Activated CD4-positive, alpha-beta T cell treated with anti-CD3 and anti-CD28 coated beads, Interleukin-2, amount 10 ng/mL, durations not matched to agents 7 days and 5 days (primary cell): ENCODE measurements around the gene FBXW5. TPM values are rescaled to one million over a fixed set of nuclear protein-coding genes. Genes with fewer than 3 reads are reported as not detected.

Source experiments
- CTCF ChIA-PET: fragments of 350-600 bp; sonication (Branson Sonifier 250); formaldehyde crosslinking; loops from one replicate; lab custom pipeline; 2021; ENCODE audit warnings: antibody characterized with exemption; lab: Charles Lee
- POLR2A ChIA-PET: fragments of 350-600 bp; sonication (Branson Sonifier 250); formaldehyde crosslinking; loops from one replicate; lab custom pipeline; 2021; ENCODE audit warnings: antibody characterized with exemption; lab: Charles Lee
- DNase-seq: peaks from one replicate; pipeline ENCODE4 v3.0.0-alpha.2; 2020
- H3K27ac Mint-ChIP-seq: one replicate; pipeline ENCODE4 v1.8.0; 2021; ENCODE audit warnings: mild to moderate bottlenecking, moderate library complexity, mixed read lengths
- H3K27me3 Mint-ChIP-seq: one replicate; pipeline ENCODE4 v1.8.0; 2021; ENCODE audit warnings: mixed read lengths
- H3K36me3 Mint-ChIP-seq: one replicate; pipeline ENCODE4 v1.8.0; 2021; ENCODE audit warnings: low read depth, mixed read lengths
- H3K4me1 Mint-ChIP-seq: one replicate; pipeline ENCODE4 v1.8.0; 2021; ENCODE audit warnings: mixed read lengths
- H3K4me3 Mint-ChIP-seq: one replicate; pipeline ENCODE4 v1.8.0; 2021; ENCODE audit warnings: mild to moderate bottlenecking, moderate library complexity, mixed read lengths
- H3K9me3 Mint-ChIP-seq: one replicate; pipeline ENCODE4 v1.8.0; 2021; ENCODE audit warnings: mixed read lengths
- total RNA-seq, 2 experiments: library from RNA; stranded (reverse); gene quantifications; one replicate each; pipeline ENCODE4 v1.2.3, GENCODE V29; 2021

FBXW5 gene
- total RNA-seq, 2 experiments from 2014 or later, result 116 to 123 TPM

GRCh38 chr9:136973618-136974617 lies 29.4 kb upstream of the FBXW5 start:
- H3K27me3 Mint-ChIP-seq, result peaks cover 1% of the 10 kb centered on the region
- ChIA-PET POLR2A (no interaction called here), CTCF (interaction anchor here (0.6 to 3.4 kb wide), 6 partner anchors 21 to 61 kb away, joined by 3 to 15 read pairs (median 5); partner anchors contain the start of genes C8G and FBXW5)
- H3K27ac Mint-ChIP-seq, result peak overlapping the region; percentile 57
- peaks cover 13% of the 10 kb centered on the region for H3K4me1 Mint-ChIP-seq
- H3K9me3 Mint-ChIP-seq, result no peaks in the 10 kb centered on the region
- H3K36me3 Mint-ChIP-seq, result no peaks in the 10 kb centered on the region
- no peak overlapping the region for H3K4me3 Mint-ChIP-seq
- DNase-seq, result no peak

- CTCF ChIA-PET, result interaction anchor here (0.6 to 3.4 kb wide), 3 partner anchors 20 to 57 kb away, joined by 3 to 9 read pairs (median 3); partner anchors contain the start of genes C8G and FBXW5
- POLR2A ChIA-PET, result no interaction called here
- no peak overlapping the region for H3K27ac Mint-ChIP-seq
Observed at GRCh38 chr9:136972743-136973142, 28.2 kb upstream of the FBXW5 start.

GRCh38 chr9:136972335-136972734 lies 27.8 kb upstream of the FBXW5 start:
- ChIA-PET CTCF (interaction anchor here (3.4 kb wide), 1 partner anchor 27 kb away, joined by 9 read pairs; the partner anchor contains the start of genes C8G and FBXW5), POLR2A (no interaction called here)
- no peaks in the 10 kb centered on the region for H3K9me3 Mint-ChIP-seq

More at GRCh38 chr9:136972743-136973142, 28.2 kb upstream of the FBXW5 start:
- Mint-ChIP-seq H3K27me3 (peaks cover 1% of the 10 kb centered on the region), H3K9me3 (no peaks in the 10 kb centered on the region), H3K36me3 (no peaks in the 10 kb centered on the region), H3K4me1 (peaks cover 13% of the 10 kb centered on the region), H3K4me3 (no peak overlapping the region)
- no peak for DNase-seq

GRCh38 chr9:136971746-136972145 lies 27.2 kb upstream of the FBXW5 start:
- no peak overlapping the region for H3K27ac Mint-ChIP-seq
- peaks cover 1% of the 10 kb centered on the region for H3K27me3 Mint-ChIP-seq
- DNase-seq, result no peak
- H3K4me1 Mint-ChIP-seq, result peaks cover 12% of the 10 kb centered on the region
- ChIA-PET POLR2A (no interaction called here), CTCF (no interaction called here)
- no peaks in the 10 kb centered on the region for H3K36me3 Mint-ChIP-seq
- no peaks in the 10 kb centered on the region for H3K9me3 Mint-ChIP-seq
- no peak overlapping the region for H3K4me3 Mint-ChIP-seq

More at GRCh38 chr9:136972335-136972734, 27.8 kb upstream of the FBXW5 start:
- Mint-ChIP-seq H3K4me1 (peaks cover 13% of the 10 kb centered on the region), H3K36me3 (no peaks in the 10 kb centered on the region), H3K27me3 (peaks cover 1% of the 10 kb centered on the region), H3K27ac (no peak overlapping the region), H3K4me3 (no peak overlapping the region)
- no peak for DNase-seq

- no peak overlapping the region for H3K27ac Mint-ChIP-seq
- H3K4me1 Mint-ChIP-seq, result peaks cover 19% of the 10 kb centered on the region
- ChIA-PET POLR2A (no interaction called here), CTCF (interaction anchor here (1.6 kb wide), 1 partner anchor 76 kb away, joined by 3 read pairs; no protein-coding TSS in a partner anchor)
- H3K36me3 Mint-ChIP-seq, result no peaks in the 10 kb centered on the region
- DNase-seq, result no peak
- no peak overlapping the region for H3K4me3 Mint-ChIP-seq
- H3K27me3 Mint-ChIP-seq, result peaks cover 3% of the 10 kb centered on the region
- H3K9me3 Mint-ChIP-seq, result no peaks in the 10 kb centered on the region
Observed at GRCh38 chr9:136970361-136970760, 25.8 kb upstream of the FBXW5 start.

GRCh38 chr9:136969774-136970173 lies 25.2 kb upstream of the FBXW5 start:
- ChIA-PET POLR2A (no interaction called here), CTCF (interaction anchor here (1.6 kb wide), 1 partner anchor 77 kb away, joined by 3 read pairs; no protein-coding TSS in a partner anchor)
- H3K36me3 Mint-ChIP-seq, result no peaks in the 10 kb centered on the region
- H3K4me1 Mint-ChIP-seq, result peaks cover 18% of the 10 kb centered on the region
- H3K9me3 Mint-ChIP-seq, result no peaks in the 10 kb centered on the region
- H3K27ac Mint-ChIP-seq, result no peak overlapping the region
- no peak for DNase-seq
- H3K4me3 Mint-ChIP-seq, result no peak overlapping the region
- peaks cover 3% of the 10 kb centered on the region for H3K27me3 Mint-ChIP-seq

- no peak for DNase-seq
- Mint-ChIP-seq H3K36me3 (no peaks in the 10 kb centered on the region), H3K4me1 (peaks cover 21% of the 10 kb centered on the region), H3K27me3 (peaks cover 3% of the 10 kb centered on the region), H3K4me3 (no peak overlapping the region), H3K27ac (no peak overlapping the region), H3K9me3 (no peaks in the 10 kb centered on the region)
- POLR2A ChIA-PET, result no interaction called here
- CTCF ChIA-PET, result interaction anchor here (1.6 to 1.9 kb wide), 2 partner anchors 9 to 78 kb away, joined by 3 to 5 read pairs; no protein-coding TSS in a partner anchor
Observed at GRCh38 chr9:136969150-136969549, 24.6 kb upstream of the FBXW5 start.

GRCh38 chr9:136968333-136969127 lies 24.0 kb upstream of the FBXW5 start:
- peaks cover 21% of the 10 kb centered on the region for H3K4me1 Mint-ChIP-seq
- peaks cover 3% of the 10 kb centered on the region for H3K27me3 Mint-ChIP-seq

GRCh38 chr9:136965771-136966484 lies 21.4 kb upstream of the FBXW5 start:
- Mint-ChIP-seq H3K4me1 (peaks cover 33% of the 10 kb centered on the region), H3K9me3 (no peaks in the 10 kb centered on the region), H3K4me3 (peak overlapping the region; percentile 14), H3K27me3 (peaks cover 3% of the 10 kb centered on the region), H3K27ac (peak overlapping the region; percentile 77), H3K36me3 (no peaks in the 10 kb centered on the region)
- peak; percentile 42 for DNase-seq
- CTCF ChIA-PET, result interaction anchor here (0.6 to 1.7 kb wide), 6 partner anchors 9 to 217 kb away, joined by 3 to 5 read pairs (median 4); no protein-coding TSS in a partner anchor
- POLR2A ChIA-PET, result no interaction called here

More at GRCh38 chr9:136968333-136969127, 24.0 kb upstream of the FBXW5 start:
- Mint-ChIP-seq H3K9me3 (no peaks in the 10 kb centered on the region), H3K4me3 (no peak overlapping the region), H3K36me3 (no peaks in the 10 kb centered on the region), H3K27ac (no peak overlapping the region)
- ChIA-PET POLR2A (no interaction called here), CTCF (interaction anchor here (1.9 kb wide), 1 partner anchor 10 kb away, joined by 5 read pairs; no protein-coding TSS in a partner anchor)
- DNase-seq, result no peak

- ChIA-PET POLR2A (no interaction called here), CTCF (interaction anchor here (0.9 to 1.9 kb wide), 5 partner anchors 10 to 83 kb away, joined by 3 to 5 read pairs (median 4); no protein-coding TSS in a partner anchor)
- peak overlapping the region; percentile 78 for H3K27ac Mint-ChIP-seq
- no peaks in the 10 kb centered on the region for H3K9me3 Mint-ChIP-seq
- DNase-seq, result no peak
- peaks cover 3% of the 10 kb centered on the region for H3K27me3 Mint-ChIP-seq
- H3K36me3 Mint-ChIP-seq, result no peaks in the 10 kb centered on the region
- peaks cover 43% of the 10 kb centered on the region for H3K4me1 Mint-ChIP-seq
- H3K4me3 Mint-ChIP-seq, result no peak overlapping the region
Observed at GRCh38 chr9:136964833-136965422, 20.4 kb upstream of the FBXW5 start.

GRCh38 chr9:136964171-136964689 lies 19.7 kb upstream of the FBXW5 start:
- Mint-ChIP-seq H3K27ac (peak overlapping the region; percentile 78), H3K9me3 (no peaks in the 10 kb centered on the region), H3K36me3 (no peaks in the 10 kb centered on the region), H3K27me3 (peaks cover 3% of the 10 kb centered on the region), H3K4me3 (no peak overlapping the region), H3K4me1 (peaks cover 44% of the 10 kb centered on the region)
- DNase-seq, result no peak
- POLR2A ChIA-PET, result no interaction called here
- CTCF ChIA-PET, result interaction anchor here (0.6 to 1.9 kb wide), 4 partner anchors 11 to 82 kb away, joined by 3 to 4 read pairs (median 4); no protein-coding TSS in a partner anchor
